H1 (cell line): ENCODE results near the gene CADPS. TPM values are rescaled to one million over a fixed set of nuclear protein-coding genes. Genes with fewer than 3 reads are reported as not detected.

ENCODE experiments used
- polyA plus RNA-seq, 7 experiments: library from polyadenylated mRNA; depleted of rRNA in 3 of 7; stranded (reverse) in 5 of 7; unstranded in 2 of 7; fragments of >200 nt in 5 of 7; fragments of 200-250 nt in 2 of 7; gene quantifications; 1 replicate in 5 of 7; 2 replicates in 1 of 7; 4 replicates in 1 of 7; pipeline versions ENCODE4 v1.2.1 to v1.2.3, GENCODE V29; 2011 to 2013; ENCODE audit warnings: missing spikeins in 2 of 7, mixed read lengths in 2 of 7
- total RNA-seq: library from RNA; stranded (reverse); fragmentation: NEBNext Ultra II Directional; extraction: Animal tissue kit (Norgen Biotek cat#: 25700); gene quantifications from 2 replicates; pipeline ENCODE4 v1.2.1, GENCODE V29; 2021
- TF ChIP-seq, protein P1 (sequence below): fragments of 300-600 bp; sonication (generic); IDR thresholded peaks from 2 replicates; pipeline ENCODE4 v1.7.1; 2012; ENCODE audit warnings: low read length, moderate library complexity, mild to moderate bottlenecking, inconsistent platforms; ENCODE audit not compliant: insufficient replicate concordance
- TF ChIP-seq, protein P2 (sequence below): IDR thresholded peaks from 2 replicates; pipeline ENCODE4 v1.6.1; 2011; ENCODE audit warnings: low read depth, mild to moderate bottlenecking, low read length; ENCODE audit not compliant: insufficient read depth

The CADPS gene
- total and polyA plus RNA-seq, 2 of the 8 experiments (the other 6 are each of a cell fraction or from before 2014, with no cell fraction given), result 7.1 to 10.2 TPM

DNA sequence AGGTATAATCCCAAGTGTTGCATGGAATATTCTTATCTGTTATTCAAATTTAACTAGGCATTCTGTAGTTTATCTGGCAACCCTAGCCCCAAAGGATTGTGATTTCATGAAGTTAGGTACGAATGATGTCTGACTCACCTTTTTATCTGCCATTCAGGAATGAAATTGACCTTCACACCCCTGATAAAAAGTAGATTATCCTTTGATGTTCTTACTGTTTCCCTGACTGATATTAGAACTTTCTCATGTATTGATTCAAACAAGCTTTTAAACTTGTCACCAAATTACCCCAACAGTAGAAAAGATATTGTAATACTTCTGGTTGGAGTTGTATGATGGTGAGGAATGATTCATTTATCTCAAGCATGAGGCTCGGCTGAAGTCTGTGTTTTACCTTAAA lies 43.6 kb upstream of the CADPS start (continued):
- TF ChIP-seq, protein P1, sequence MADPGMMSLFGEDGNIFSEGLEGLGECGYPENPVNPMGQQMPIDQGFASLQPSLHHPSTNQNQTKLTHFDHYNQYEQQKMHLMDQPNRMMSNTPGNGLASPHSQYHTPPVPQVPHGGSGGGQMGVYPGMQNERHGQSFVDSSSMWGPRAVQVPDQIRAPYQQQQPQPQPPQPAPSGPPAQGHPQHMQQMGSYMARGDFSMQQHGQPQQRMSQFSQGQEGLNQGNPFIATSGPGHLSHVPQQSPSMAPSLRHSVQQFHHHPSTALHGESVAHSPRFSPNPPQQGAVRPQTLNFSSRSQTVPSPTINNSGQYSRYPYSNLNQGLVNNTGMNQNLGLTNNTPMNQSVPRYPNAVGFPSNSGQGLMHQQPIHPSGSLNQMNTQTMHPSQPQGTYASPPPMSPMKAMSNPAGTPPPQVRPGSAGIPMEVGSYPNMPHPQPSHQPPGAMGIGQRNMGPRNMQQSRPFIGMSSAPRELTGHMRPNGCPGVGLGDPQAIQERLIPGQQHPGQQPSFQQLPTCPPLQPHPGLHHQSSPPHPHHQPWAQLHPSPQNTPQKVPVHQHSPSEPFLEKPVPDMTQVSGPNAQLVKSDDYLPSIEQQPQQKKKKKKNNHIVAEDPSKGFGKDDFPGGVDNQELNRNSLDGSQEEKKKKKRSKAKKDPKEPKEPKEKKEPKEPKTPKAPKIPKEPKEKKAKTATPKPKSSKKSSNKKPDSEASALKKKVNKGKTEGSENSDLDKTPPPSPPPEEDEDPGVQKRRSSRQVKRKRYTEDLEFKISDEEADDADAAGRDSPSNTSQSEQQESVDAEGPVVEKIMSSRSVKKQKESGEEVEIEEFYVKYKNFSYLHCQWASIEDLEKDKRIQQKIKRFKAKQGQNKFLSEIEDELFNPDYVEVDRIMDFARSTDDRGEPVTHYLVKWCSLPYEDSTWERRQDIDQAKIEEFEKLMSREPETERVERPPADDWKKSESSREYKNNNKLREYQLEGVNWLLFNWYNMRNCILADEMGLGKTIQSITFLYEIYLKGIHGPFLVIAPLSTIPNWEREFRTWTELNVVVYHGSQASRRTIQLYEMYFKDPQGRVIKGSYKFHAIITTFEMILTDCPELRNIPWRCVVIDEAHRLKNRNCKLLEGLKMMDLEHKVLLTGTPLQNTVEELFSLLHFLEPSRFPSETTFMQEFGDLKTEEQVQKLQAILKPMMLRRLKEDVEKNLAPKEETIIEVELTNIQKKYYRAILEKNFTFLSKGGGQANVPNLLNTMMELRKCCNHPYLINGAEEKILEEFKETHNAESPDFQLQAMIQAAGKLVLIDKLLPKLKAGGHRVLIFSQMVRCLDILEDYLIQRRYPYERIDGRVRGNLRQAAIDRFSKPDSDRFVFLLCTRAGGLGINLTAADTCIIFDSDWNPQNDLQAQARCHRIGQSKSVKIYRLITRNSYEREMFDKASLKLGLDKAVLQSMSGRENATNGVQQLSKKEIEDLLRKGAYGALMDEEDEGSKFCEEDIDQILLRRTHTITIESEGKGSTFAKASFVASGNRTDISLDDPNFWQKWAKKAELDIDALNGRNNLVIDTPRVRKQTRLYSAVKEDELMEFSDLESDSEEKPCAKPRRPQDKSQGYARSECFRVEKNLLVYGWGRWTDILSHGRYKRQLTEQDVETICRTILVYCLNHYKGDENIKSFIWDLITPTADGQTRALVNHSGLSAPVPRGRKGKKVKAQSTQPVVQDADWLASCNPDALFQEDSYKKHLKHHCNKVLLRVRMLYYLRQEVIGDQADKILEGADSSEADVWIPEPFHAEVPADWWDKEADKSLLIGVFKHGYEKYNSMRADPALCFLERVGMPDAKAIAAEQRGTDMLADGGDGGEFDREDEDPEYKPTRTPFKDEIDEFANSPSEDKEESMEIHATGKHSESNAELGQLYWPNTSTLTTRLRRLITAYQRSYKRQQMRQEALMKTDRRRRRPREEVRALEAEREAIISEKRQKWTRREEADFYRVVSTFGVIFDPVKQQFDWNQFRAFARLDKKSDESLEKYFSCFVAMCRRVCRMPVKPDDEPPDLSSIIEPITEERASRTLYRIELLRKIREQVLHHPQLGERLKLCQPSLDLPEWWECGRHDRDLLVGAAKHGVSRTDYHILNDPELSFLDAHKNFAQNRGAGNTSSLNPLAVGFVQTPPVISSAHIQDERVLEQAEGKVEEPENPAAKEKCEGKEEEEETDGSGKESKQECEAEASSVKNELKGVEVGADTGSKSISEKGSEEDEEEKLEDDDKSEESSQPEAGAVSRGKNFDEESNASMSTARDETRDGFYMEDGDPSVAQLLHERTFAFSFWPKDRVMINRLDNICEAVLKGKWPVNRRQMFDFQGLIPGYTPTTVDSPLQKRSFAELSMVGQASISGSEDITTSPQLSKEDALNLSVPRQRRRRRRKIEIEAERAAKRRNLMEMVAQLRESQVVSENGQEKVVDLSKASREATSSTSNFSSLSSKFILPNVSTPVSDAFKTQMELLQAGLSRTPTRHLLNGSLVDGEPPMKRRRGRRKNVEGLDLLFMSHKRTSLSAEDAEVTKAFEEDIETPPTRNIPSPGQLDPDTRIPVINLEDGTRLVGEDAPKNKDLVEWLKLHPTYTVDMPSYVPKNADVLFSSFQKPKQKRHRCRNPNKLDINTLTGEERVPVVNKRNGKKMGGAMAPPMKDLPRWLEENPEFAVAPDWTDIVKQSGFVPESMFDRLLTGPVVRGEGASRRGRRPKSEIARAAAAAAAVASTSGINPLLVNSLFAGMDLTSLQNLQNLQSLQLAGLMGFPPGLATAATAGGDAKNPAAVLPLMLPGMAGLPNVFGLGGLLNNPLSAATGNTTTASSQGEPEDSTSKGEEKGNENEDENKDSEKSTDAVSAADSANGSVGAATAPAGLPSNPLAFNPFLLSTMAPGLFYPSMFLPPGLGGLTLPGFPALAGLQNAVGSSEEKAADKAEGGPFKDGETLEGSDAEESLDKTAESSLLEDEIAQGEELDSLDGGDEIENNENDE, result no peak
- TF ChIP-seq, protein P2, sequence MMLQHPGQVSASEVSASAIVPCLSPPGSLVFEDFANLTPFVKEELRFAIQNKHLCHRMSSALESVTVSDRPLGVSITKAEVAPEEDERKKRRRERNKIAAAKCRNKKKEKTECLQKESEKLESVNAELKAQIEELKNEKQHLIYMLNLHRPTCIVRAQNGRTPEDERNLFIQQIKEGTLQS, result no peak
- TF ChIP-seq, all 59 proteins: peak for 0
